Panc1 (cell line): Measurements from ENCODE around the gene MARS2. TPM values are rescaled to one million over a fixed set of nuclear protein-coding genes. Genes with fewer than 3 reads are reported as not detected.
A peak's percentile ranks its signal among the peaks of the same experiment; 100 is the strongest.
"Not testable (repeated sequence)": the region's sequence is repeated elsewhere in the genome, so short reads cannot be mapped to it uniquely, and the experiment has no call there.

Experiments used
- ATAC-seq: fragments of 200-7000 bp; cut with Tn5 transposase; 2 replicates; pipeline ENCODE4 v1.9.1; 2020; ENCODE audit warnings: mild to moderate bottlenecking, moderate library complexity
- BruUV-seq: library from RNA; stranded (reverse); fragments of 400-500 nt; replicated peaks from 2 replicates; lab custom pipeline; 2021; lab: Mats Ljungman, UMichigan
- CTCF ChIA-PET: fragments of 300-600 bp; sonication (Branson Sonifier 250); formaldehyde crosslinking; loops from one replicate; lab custom pipeline; 2022; ENCODE audit warnings: antibody characterized with exemption; lab: Charles Lee
- POLR2A ChIA-PET: fragments of 300-600 bp; sonication (Branson Sonifier 250); formaldehyde crosslinking; loops from one replicate; lab custom pipeline; 2022; ENCODE audit warnings: antibody characterized with exemption; lab: Charles Lee
- DNase-seq: peaks from one replicate; pipeline ENCODE4 v3.0.0-alpha.2; 2010; ENCODE audit warnings: low read depth, low spot score
- H3K27ac ChIP-seq: 2 replicates; pipeline ENCODE4 v1.5.1; 2011; ENCODE audit warnings: mild to moderate bottlenecking, low read length, inconsistent platforms
- H3K27me3 ChIP-seq: fragments of 200-500 bp; sonication (Bioruptor generic); 2 replicates; pipeline ENCODE4 v1.6.0; 2014; ENCODE audit warnings: low read length, inconsistent platforms; ENCODE audit not compliant: control insufficient read depth, insufficient read depth
- H3K36me3 ChIP-seq: fragments of 200-500 bp; sonication (Bioruptor generic); 2 replicates; pipeline ENCODE4 v1.5.1; 2014; ENCODE audit warnings: inconsistent platforms, mild to moderate bottlenecking, low read length, moderate library complexity; ENCODE audit not compliant: control insufficient read depth, insufficient read depth
- H3K4me1 ChIP-seq: 2 replicates; pipeline ENCODE4 v1.5.1; 2011; ENCODE audit warnings: inconsistent platforms, mild to moderate bottlenecking, low read length, moderate library complexity; ENCODE audit not compliant: control insufficient read depth, insufficient read depth
- H3K4me3 ChIP-seq, 2 experiments: 2 replicates each; pipeline ENCODE4 v1.5.1; 2011 to 2012; ENCODE audit warnings: low read depth in 2 of 2, low read length in 2 of 2, mild to moderate bottlenecking in 2 of 2, inconsistent platforms in 1 of 2, moderate library complexity in 1 of 2
- H3K9me3 ChIP-seq: fragments of 200-500 bp; sonication (Bioruptor generic); 2 replicates; pipeline ENCODE4 v1.5.1; 2014; ENCODE audit warnings: low read depth, mild to moderate bottlenecking, inconsistent platforms, low read length, moderate library complexity; ENCODE audit not compliant: control insufficient read depth, insufficient read depth
- POLR2AphosphoS5 ChIP-seq: IDR thresholded peaks from 2 replicates; pipeline ENCODE4 v1.6.1; 2012; ENCODE audit warnings: mild to moderate bottlenecking, low read depth, low read length, moderate library complexity
- SIN3A ChIP-seq: IDR thresholded peaks from 2 replicates; pipeline ENCODE4 v1.6.1; 2012; ENCODE audit warnings: low read depth, mild to moderate bottlenecking, low read length, moderate library complexity, borderline replicate concordance; ENCODE audit not compliant: insufficient read depth
- TCF7L2 ChIP-seq: IDR thresholded peaks from 2 replicates; pipeline ENCODE4 v1.6.1; 2011; ENCODE audit warnings: mild to moderate bottlenecking, low read depth, low read length, inconsistent platforms
- in situ Hi-C: cut with HindIII; loops from 2 replicates; pipeline ENCODE4 v1.10.0; 2016; ENCODE audit warnings: low sequenced_read_pairs, low pct_unique_long_range_greater_than_20kb
- intact Hi-C: fragments of 100-400 bp; cut with micrococcal nuclease; formaldehyde crosslinking; loops from one replicate; pipeline ENCODE4 v1.10.0; 2022; ENCODE audit not compliant: unreplicated experiment
- total RNA-seq: library from RNA; stranded (reverse); gene quantifications from one replicate; pipeline ENCODE4 v1.2.1, GENCODE V29; 2021; ENCODE audit not compliant: unreplicated experiment
- TF ChIP-seq, protein P1 (sequence below): fragments of 450-650 bp; IDR thresholded peaks from 2 replicates; pipeline ENCODE4 v1.5.1; 2017; ENCODE audit warnings: mild to moderate bottlenecking
- TF ChIP-seq, protein P2 (sequence below), 2 experiments: IDR thresholded peaks; 2 replicates each; pipeline ENCODE4 v1.6.1; 2011 to 2012; ENCODE audit warnings: low read depth in 2 of 2, control low read depth in 1 of 2, low read length in 1 of 2, mild to moderate bottlenecking in 1 of 2, moderate library complexity in 1 of 2; ENCODE audit not compliant: insufficient read depth in 1 of 2

Gene MARS2
- total RNA-seq, 1 experiment from 2014 or later = 8.7 TPM

- no peak for DNase-seq
- no TSS peak for BruUV-seq
- TF ChIP-seq POLR2AphosphoS5 = no peak
- TF ChIP-seq, protein P1, sequence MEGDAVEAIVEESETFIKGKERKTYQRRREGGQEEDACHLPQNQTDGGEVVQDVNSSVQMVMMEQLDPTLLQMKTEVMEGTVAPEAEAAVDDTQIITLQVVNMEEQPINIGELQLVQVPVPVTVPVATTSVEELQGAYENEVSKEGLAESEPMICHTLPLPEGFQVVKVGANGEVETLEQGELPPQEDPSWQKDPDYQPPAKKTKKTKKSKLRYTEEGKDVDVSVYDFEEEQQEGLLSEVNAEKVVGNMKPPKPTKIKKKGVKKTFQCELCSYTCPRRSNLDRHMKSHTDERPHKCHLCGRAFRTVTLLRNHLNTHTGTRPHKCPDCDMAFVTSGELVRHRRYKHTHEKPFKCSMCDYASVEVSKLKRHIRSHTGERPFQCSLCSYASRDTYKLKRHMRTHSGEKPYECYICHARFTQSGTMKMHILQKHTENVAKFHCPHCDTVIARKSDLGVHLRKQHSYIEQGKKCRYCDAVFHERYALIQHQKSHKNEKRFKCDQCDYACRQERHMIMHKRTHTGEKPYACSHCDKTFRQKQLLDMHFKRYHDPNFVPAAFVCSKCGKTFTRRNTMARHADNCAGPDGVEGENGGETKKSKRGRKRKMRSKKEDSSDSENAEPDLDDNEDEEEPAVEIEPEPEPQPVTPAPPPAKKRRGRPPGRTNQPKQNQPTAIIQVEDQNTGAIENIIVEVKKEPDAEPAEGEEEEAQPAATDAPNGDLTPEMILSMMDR = no peak
- TF ChIP-seq TCF7L2 = no peak
- TF ChIP-seq, protein P2, sequence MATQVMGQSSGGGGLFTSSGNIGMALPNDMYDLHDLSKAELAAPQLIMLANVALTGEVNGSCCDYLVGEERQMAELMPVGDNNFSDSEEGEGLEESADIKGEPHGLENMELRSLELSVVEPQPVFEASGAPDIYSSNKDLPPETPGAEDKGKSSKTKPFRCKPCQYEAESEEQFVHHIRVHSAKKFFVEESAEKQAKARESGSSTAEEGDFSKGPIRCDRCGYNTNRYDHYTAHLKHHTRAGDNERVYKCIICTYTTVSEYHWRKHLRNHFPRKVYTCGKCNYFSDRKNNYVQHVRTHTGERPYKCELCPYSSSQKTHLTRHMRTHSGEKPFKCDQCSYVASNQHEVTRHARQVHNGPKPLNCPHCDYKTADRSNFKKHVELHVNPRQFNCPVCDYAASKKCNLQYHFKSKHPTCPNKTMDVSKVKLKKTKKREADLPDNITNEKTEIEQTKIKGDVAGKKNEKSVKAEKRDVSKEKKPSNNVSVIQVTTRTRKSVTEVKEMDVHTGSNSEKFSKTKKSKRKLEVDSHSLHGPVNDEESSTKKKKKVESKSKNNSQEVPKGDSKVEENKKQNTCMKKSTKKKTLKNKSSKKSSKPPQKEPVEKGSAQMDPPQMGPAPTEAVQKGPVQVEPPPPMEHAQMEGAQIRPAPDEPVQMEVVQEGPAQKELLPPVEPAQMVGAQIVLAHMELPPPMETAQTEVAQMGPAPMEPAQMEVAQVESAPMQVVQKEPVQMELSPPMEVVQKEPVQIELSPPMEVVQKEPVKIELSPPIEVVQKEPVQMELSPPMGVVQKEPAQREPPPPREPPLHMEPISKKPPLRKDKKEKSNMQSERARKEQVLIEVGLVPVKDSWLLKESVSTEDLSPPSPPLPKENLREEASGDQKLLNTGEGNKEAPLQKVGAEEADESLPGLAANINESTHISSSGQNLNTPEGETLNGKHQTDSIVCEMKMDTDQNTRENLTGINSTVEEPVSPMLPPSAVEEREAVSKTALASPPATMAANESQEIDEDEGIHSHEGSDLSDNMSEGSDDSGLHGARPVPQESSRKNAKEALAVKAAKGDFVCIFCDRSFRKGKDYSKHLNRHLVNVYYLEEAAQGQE (IDR thresholded peaks at IDR 0.05; ENCODE audit: insufficient read depth in 1 of 2, low read depth in 2 of 2, low read length in 1 of 2) = no peak
- no peak for TF ChIP-seq SIN3A
These were observed 3.2 kb downstream of the MARS2 start for GRCh38 chr2:197708331-197708730.

GRCh38 chr2:197709140-197709539, 4.0 kb downstream of the MARS2 start:
- DNase-seq, H3K4me3 ChIP-seq, H3K27me3 ChIP-seq, H3K36me3 ChIP-seq, H3K9me3 ChIP-seq, in situ Hi-C loops, CTCF ChIA-PET, H3K27ac ChIP-seq, POLR2A ChIA-PET, ATAC-seq, BruUV-seq: not testable (repeated sequence)
- intact Hi-C loops = loop anchor here (5.0 kb wide), 1 partner anchor 207 kb away; the partner anchor contains the start of gene HSPE1
- H3K4me1 ChIP-seq = peaks cover 15% of the 10 kb centered on the region

More at GRCh38 chr2:197708331-197708730, 3.2 kb downstream of the MARS2 start:
- peak overlapping the region in 1 of 2 experiments; percentile 94; a peak in 2 of 4 replicates for H3K4me3 ChIP-seq
- intact Hi-C loops (loop anchor here (5.0 kb wide), 1 partner anchor 206 kb away; the partner anchor contains the start of gene HSPE1), in situ Hi-C loops (no loop called here)
- H3K27me3 ChIP-seq = no peaks in the 10 kb centered on the region
- H3K36me3 ChIP-seq = peaks cover 6% of the 10 kb centered on the region
- POLR2A ChIA-PET = no interaction called here
- CTCF ChIA-PET = no interaction called here
- no peak overlapping the region; the same call in 1 of the 2 replicates for H3K27ac ChIP-seq
- peaks cover 15% of the 10 kb centered on the region for H3K4me1 ChIP-seq
- no peaks in the 10 kb centered on the region for H3K9me3 ChIP-seq
- ATAC-seq = no peak

- BruUV-seq = no TSS peak
- intact Hi-C loops (no loop called here), in situ Hi-C loops (no loop called here)
- DNase-seq = no peak
- TF ChIP-seq SIN3A (no peak), POLR2AphosphoS5 (no peak), TCF7L2 (no peak)
- TF ChIP-seq, protein P1 = no peak
- TF ChIP-seq, protein P2 (IDR thresholded peaks at IDR 0.05; ENCODE audit: insufficient read depth in 1 of 2, low read depth in 2 of 2, low read length in 1 of 2) = no peak
- Histone ChIP-seq H3K36me3 (peaks cover 8% of the 10 kb centered on the region), H3K27ac (no peak overlapping the region), H3K27me3 (no peaks in the 10 kb centered on the region), H3K9me3 (no peaks in the 10 kb centered on the region), H3K4me1 (peaks cover 15% of the 10 kb centered on the region), H3K4me3 (no peak overlapping the region)
- ChIA-PET CTCF (no interaction called here), POLR2A (no interaction called here)
- ATAC-seq = no peak
These were observed 5.4 kb downstream of the MARS2 start for GRCh38 chr2:197710424-197711042.
